ENCODE data around the gene NOL11. TPM values are rescaled to one million over a fixed set of nuclear protein-coding genes. Genes with fewer than 3 reads are reported as not detected.

Gene NOL11
- total and polyA plus RNA-seq, 2 donors (not counting 3 experiments of a cell fraction or from before 2014, with no cell fraction given), result 17.7 to 52.6 TPM

DNA sequence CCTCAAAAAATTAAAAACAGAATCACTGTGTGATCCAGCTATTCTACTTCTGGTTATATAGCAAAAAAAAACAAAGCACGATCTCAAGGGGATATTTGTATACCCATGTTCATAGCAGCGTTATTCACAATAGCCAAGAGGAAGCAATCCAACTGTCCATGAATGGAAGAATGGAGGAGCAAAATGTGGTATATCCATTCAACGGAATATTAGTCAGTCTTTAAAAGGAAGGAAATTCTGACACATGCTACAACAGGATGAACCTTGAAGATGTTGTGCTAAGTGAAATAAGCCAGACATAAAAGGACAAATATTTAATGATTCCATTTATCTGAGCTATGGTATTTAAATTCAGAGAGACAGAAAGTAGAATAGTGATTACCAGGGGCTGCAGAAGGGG, 4.6 kb upstream of the NOL11 start:
- ChIA-PET POLR2A (no interaction called here), CTCF (interaction anchor here (0.6 kb wide), 1 partner anchor 69 kb away, joined by 3 read pairs; no protein-coding TSS in a partner anchor)
- Histone ChIP-seq H3K27ac (ENCODE audit: insufficient read depth, low read depth, low read length) (no peak overlapping the region), H3K4me3 (replicated peaks in 1 of 3; ENCODE audit: insufficient read depth in 1 of 3, low read depth in 1 of 3, low read length in 3 of 3) (no peak overlapping the region), H3K4me2 (ENCODE audit: insufficient read depth, low read length) (no peak overlapping the region), H3K9ac (replicated peaks; ENCODE audit: extremely low read depth, insufficient read depth, low read length) (no peak overlapping the region), H2AFZ (ENCODE audit: low read depth, low read length) (no peak overlapping the region), H3K79me2 (ENCODE audit: control insufficient read depth, insufficient read depth, low read length) (peaks cover 4% of the 10 kb centered on the region), H3K27me3 (ENCODE audit: control insufficient read depth in 2 of 2, insufficient read depth in 2 of 2, low read length in 2 of 2) (no peaks in the 10 kb centered on the region), H3K4me1 (ENCODE audit: control insufficient read depth, extremely low read depth, insufficient read depth, low read length) (peaks cover 5% of the 10 kb centered on the region), H3K9me1 (replicated peaks; ENCODE audit: control insufficient read depth, extremely low read depth, insufficient read depth, low read length) (no peaks in the 10 kb centered on the region), H4K20me1 (replicated peaks; ENCODE audit: control insufficient read depth, extremely low read depth, insufficient read depth, low read length) (no peaks in the 10 kb centered on the region), H3K9me3 (replicated peaks; ENCODE audit: control insufficient read depth, insufficient read depth, low read length) (no peaks in the 10 kb centered on the region), H3K36me3 (ENCODE audit: control insufficient read depth in 2 of 2, extremely low read depth in 1 of 2, insufficient read depth in 2 of 2, low read length in 2 of 2) (no peaks in the 10 kb centered on the region)
- no TSS peak for BruUV-seq (replicated peaks)
- TF ChIP-seq GATA2 (IDR thresholded peaks at IDR 0.05; ENCODE audit: insufficient read depth, insufficient read length, low read depth, low read length) (no peak), JUN (IDR thresholded peaks at IDR 0.05; ENCODE audit: borderline replicate concordance, insufficient read depth, insufficient read length, low read depth) (no peak), POLR2AphosphoS5 (IDR thresholded peaks at IDR 0.05; ENCODE audit: insufficient read depth, low read depth, low read length) (no peak), POLR2A (IDR thresholded peaks at IDR 0.05; ENCODE audit: low read depth, low read length) (no peak), MYC (IDR thresholded peaks at IDR 0.05; ENCODE audit: low read depth, low read length) (no peak), EZH2 (IDR thresholded peaks at IDR 0.05; ENCODE audit: borderline replicate concordance, low read depth, low read length, severe bottlenecking) (no peak), FOS (IDR thresholded peaks at IDR 0.05; ENCODE audit: borderline replicate concordance, insufficient read depth, low read length) (no peak)
- TF ChIP-seq, protein P1, sequence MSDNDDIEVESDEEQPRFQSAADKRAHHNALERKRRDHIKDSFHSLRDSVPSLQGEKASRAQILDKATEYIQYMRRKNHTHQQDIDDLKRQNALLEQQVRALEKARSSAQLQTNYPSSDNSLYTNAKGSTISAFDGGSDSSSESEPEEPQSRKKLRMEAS (IDR thresholded peaks at IDR 0.05; ENCODE audit: insufficient read depth, insufficient read length), result no peak
- TF ChIP-seq, protein P2, sequence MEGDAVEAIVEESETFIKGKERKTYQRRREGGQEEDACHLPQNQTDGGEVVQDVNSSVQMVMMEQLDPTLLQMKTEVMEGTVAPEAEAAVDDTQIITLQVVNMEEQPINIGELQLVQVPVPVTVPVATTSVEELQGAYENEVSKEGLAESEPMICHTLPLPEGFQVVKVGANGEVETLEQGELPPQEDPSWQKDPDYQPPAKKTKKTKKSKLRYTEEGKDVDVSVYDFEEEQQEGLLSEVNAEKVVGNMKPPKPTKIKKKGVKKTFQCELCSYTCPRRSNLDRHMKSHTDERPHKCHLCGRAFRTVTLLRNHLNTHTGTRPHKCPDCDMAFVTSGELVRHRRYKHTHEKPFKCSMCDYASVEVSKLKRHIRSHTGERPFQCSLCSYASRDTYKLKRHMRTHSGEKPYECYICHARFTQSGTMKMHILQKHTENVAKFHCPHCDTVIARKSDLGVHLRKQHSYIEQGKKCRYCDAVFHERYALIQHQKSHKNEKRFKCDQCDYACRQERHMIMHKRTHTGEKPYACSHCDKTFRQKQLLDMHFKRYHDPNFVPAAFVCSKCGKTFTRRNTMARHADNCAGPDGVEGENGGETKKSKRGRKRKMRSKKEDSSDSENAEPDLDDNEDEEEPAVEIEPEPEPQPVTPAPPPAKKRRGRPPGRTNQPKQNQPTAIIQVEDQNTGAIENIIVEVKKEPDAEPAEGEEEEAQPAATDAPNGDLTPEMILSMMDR (IDR thresholded peaks at IDR 0.05; ENCODE audit: extremely low read depth in 1 of 2, insufficient read depth in 1 of 2, low read depth in 1 of 2, low read length in 2 of 2), result no peak
- DNase-seq (ENCODE audit: low read depth, low spot score), result no peak
- no peak for FAIRE-seq
- dilution Hi-C loops (cut with MboI; ENCODE audit: extremely low pct_ligation_motif_present, low sequenced_read_pairs), result no loop called here
- intact Hi-C loops (cut with micrococcal nuclease), result no loop called here
